HepG2 (cell line): ENCODE measurements around the gene CDC42EP5. TPM values are rescaled to one million over a fixed set of nuclear protein-coding genes. Genes with fewer than 3 reads are reported as not detected.

Experiments
- BRD4 ChIP-seq: sonication (generic); formaldehyde crosslinking; IDR thresholded peaks from 2 replicates; pipeline ENCODE4 v1.4.0; 2020; ENCODE audit warnings: missing genetic modification reagents
- FOSL1 ChIP-seq: sonication (generic); formaldehyde crosslinking; IDR thresholded peaks from 2 replicates; pipeline ENCODE4 v1.9.0; 2021; ENCODE audit warnings: missing genetic modification reagents, borderline replicate concordance
- HES4 ChIP-seq: sonication (generic); formaldehyde crosslinking; IDR thresholded peaks from 2 replicates; pipeline ENCODE4 v1.9.0; 2021; ENCODE audit warnings: mild to moderate bottlenecking, missing genetic modification reagents, borderline replicate concordance
- MEF2D ChIP-seq: sonication (generic); formaldehyde crosslinking; IDR thresholded peaks from 2 replicates; pipeline ENCODE4 v1.5.1; 2020; ENCODE audit warnings: mild to moderate bottlenecking, missing genetic modification reagents
- NKX3-1 ChIP-seq: sonication (generic); formaldehyde crosslinking; IDR thresholded peaks from 2 replicates; pipeline ENCODE4 v1.5.0; 2020; ENCODE audit warnings: missing genetic modification reagents
- NR2F6 ChIP-seq, 2 experiments: IDR thresholded peaks; 2 replicates each; pipeline ENCODE4 v1.6.1; 2016; ENCODE audit warnings: antibody characterized with exemption in 1 of 2, mild to moderate bottlenecking in 1 of 2
- PRPF4 ChIP-seq: fragments of 200-400 bp; formaldehyde crosslinking; IDR thresholded peaks from 2 replicates; pipeline ENCODE4 v1.6.1; 2016; ENCODE audit warnings: low read length, low read depth; ENCODE audit not compliant: poor library complexity, severe bottlenecking
- SAFB2 ChIP-seq: sonication (generic); formaldehyde crosslinking; IDR thresholded peaks from 2 replicates; pipeline ENCODE4 v1.5.1; 2020; ENCODE audit warnings: missing genetic modification reagents, low read depth, mild to moderate bottlenecking, borderline replicate concordance
- SMAD3 ChIP-seq: sonication (generic); formaldehyde crosslinking; IDR thresholded peaks from 2 replicates; pipeline ENCODE4 v1.4.0; 2020; ENCODE audit warnings: missing genetic modification reagents
- ZNF10 ChIP-seq: sonication (generic); formaldehyde crosslinking; IDR thresholded peaks from 2 replicates; pipeline ENCODE4 v1.4.0; 2020; ENCODE audit warnings: mild to moderate bottlenecking, low read depth, missing genetic modification reagents, borderline replicate concordance
- ZNF225 ChIP-seq: sonication (generic); formaldehyde crosslinking; IDR thresholded peaks from 2 replicates; pipeline ENCODE4 v1.4.0; 2020; ENCODE audit warnings: mild to moderate bottlenecking, missing genetic modification reagents
- ZNF780A ChIP-seq: sonication (generic); formaldehyde crosslinking; IDR thresholded peaks from 2 replicates; pipeline ENCODE4 v1.8.0; 2022; ENCODE audit warnings: mild to moderate bottlenecking, missing genetic modification reagents, moderate library complexity
- ZNF788 ChIP-seq: sonication (generic); formaldehyde crosslinking; IDR thresholded peaks from 2 replicates; pipeline ENCODE4 v1.5.0; 2020; ENCODE audit warnings: mild to moderate bottlenecking, missing genetic modification reagents, borderline replicate concordance
- ZNF816 ChIP-seq: sonication (generic); formaldehyde crosslinking; IDR thresholded peaks from 2 replicates; pipeline ENCODE4 v1.8.0; 2022; ENCODE audit warnings: missing genetic modification reagents, mild to moderate bottlenecking, borderline replicate concordance
- polyA plus RNA-seq, 8 experiments: library from polyadenylated mRNA; depleted of rRNA in 3 of 8; stranded (reverse) in 7 of 8; unstranded in 1 of 8; fragments of >200 nt; fragmentation: Illumina TruSeq in 4 of 8; extraction: Trizol in 4 of 8; gene quantifications; 2 replicates each; pipeline versions ENCODE4 v1.2.1 to v1.2.3, GENCODE V29; 2011 to 2016; ENCODE audit warnings: low read depth in 4 of 8, missing spikeins in 1 of 8, mixed read lengths in 1 of 8; ENCODE audit not compliant: insufficient read depth in 1 of 8
- total RNA-seq, 5 experiments: library from RNA; depleted of rRNA; stranded (reverse); fragments of >200 nt; fragmentation: Illumina TruSeq; extraction: Trizol; gene quantifications; 2 replicates each; pipeline ENCODE4 v1.2.3, GENCODE V29; 2016; ENCODE audit warnings: low read depth in 1 of 5
- TF ChIP-seq, protein P1 (sequence below): sonication (generic); formaldehyde crosslinking; IDR thresholded peaks from 2 replicates; pipeline ENCODE4 v1.4.0; 2020; ENCODE audit warnings: missing genetic modification reagents
- TF ChIP-seq, protein P2 (sequence below): sonication (generic); formaldehyde crosslinking; IDR thresholded peaks from 2 replicates; pipeline ENCODE4 v1.4.0; 2020; ENCODE audit warnings: mild to moderate bottlenecking, missing genetic modification reagents
- TF ChIP-seq, protein P3 (sequence below): IDR thresholded peaks from 2 replicates; pipeline ENCODE4 v1.6.1; 2016; ENCODE audit warnings: mild to moderate bottlenecking, missing biosample characterization, missing genetic modification reagents
- TF ChIP-seq, protein P4 (sequence below): sonication (generic); formaldehyde crosslinking; conservative IDR thresholded peaks from 2 replicates; pipeline ENCODE4 v1.4.0; 2020; ENCODE audit warnings: missing genetic modification reagents
- TF ChIP-seq, protein P5 (sequence below): sonication (generic); formaldehyde crosslinking; IDR thresholded peaks from 2 replicates; pipeline ENCODE4 v1.4.0; 2020; ENCODE audit warnings: missing genetic modification reagents
- TF ChIP-seq, protein P6 (sequence below): sonication (generic); formaldehyde crosslinking; IDR thresholded peaks from 2 replicates; pipeline ENCODE4 v1.4.0; 2020; ENCODE audit warnings: low read depth, mild to moderate bottlenecking, missing genetic modification reagents
- TF ChIP-seq, protein P7 (sequence below): IDR thresholded peaks from 2 replicates; pipeline ENCODE4 v1.6.1; 2016; ENCODE audit warnings: control low read depth

The CDC42EP5 gene
- total and polyA plus RNA-seq, 2 of the 13 experiments (the other 11 are each of a cell fraction or from before 2014, with no cell fraction given): 0.41 to 1.6 TPM

DNA sequence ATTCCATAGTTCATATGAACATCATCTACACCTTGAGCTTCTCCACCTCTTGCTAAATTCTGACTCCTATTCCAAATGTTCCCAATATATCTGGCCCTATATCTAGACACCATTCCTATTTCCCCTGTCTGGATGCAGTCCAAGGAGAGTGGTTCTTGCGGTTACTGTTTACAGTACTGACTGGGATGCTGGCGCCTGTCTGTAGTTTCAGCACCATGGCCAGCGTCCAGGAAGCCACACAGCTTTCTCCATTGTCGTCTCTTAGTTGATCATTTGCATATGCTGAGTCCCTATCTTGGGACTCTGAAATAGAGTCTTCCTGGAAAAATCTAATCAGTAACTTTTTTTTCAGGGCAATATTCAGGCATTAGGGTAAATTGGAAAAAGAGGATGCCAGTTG lies 44.4 kb upstream of the CDC42EP5 start (continued):
- TF ChIP-seq, protein P1, sequence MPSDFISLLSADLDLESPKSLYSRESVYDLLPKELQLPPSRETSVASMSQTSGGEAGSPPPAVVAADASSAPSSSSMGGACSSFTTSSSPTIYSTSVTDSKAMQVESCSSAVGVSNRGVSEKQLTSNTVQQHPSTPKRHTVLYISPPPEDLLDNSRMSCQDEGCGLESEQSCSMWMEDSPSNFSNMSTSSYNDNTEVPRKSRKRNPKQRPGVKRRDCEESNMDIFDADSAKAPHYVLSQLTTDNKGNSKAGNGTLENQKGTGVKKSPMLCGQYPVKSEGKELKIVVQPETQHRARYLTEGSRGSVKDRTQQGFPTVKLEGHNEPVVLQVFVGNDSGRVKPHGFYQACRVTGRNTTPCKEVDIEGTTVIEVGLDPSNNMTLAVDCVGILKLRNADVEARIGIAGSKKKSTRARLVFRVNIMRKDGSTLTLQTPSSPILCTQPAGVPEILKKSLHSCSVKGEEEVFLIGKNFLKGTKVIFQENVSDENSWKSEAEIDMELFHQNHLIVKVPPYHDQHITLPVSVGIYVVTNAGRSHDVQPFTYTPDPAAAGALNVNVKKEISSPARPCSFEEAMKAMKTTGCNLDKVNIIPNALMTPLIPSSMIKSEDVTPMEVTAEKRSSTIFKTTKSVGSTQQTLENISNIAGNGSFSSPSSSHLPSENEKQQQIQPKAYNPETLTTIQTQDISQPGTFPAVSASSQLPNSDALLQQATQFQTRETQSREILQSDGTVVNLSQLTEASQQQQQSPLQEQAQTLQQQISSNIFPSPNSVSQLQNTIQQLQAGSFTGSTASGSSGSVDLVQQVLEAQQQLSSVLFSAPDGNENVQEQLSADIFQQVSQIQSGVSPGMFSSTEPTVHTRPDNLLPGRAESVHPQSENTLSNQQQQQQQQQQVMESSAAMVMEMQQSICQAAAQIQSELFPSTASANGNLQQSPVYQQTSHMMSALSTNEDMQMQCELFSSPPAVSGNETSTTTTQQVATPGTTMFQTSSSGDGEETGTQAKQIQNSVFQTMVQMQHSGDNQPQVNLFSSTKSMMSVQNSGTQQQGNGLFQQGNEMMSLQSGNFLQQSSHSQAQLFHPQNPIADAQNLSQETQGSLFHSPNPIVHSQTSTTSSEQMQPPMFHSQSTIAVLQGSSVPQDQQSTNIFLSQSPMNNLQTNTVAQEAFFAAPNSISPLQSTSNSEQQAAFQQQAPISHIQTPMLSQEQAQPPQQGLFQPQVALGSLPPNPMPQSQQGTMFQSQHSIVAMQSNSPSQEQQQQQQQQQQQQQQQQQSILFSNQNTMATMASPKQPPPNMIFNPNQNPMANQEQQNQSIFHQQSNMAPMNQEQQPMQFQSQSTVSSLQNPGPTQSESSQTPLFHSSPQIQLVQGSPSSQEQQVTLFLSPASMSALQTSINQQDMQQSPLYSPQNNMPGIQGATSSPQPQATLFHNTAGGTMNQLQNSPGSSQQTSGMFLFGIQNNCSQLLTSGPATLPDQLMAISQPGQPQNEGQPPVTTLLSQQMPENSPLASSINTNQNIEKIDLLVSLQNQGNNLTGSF (CRISPR knock-in tag): no peak
- TF ChIP-seq, protein P2, sequence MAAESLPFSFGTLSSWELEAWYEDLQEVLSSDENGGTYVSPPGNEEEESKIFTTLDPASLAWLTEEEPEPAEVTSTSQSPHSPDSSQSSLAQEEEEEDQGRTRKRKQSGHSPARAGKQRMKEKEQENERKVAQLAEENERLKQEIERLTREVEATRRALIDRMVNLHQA: no peak
- TF ChIP-seq SMAD3 (CRISPR knock-in tag) (peak; percentile 84; the same call in 1 of the 2 replicates), HES4 (CRISPR knock-in tag) (no peak), ZNF816 (no peak), MEF2D (CRISPR knock-in tag) (0 out of 2 replicates have a peak, but pooled peaks have one; percentile 34), NR2F6 (IDR thresholded peaks at IDR 0.05) (no peak), NR2F6 (CRISPR knock-in tag; IDR thresholded peaks at IDR 0.05) (no peak), ZNF225 (CRISPR knock-in tag) (no peak), ZNF780A (CRISPR knock-in tag) (no peak), ZNF788 (no peak), FOSL1 (no peak), ZNF10 (CRISPR knock-in tag) (no peak), SAFB2 (no peak), BRD4 (CRISPR knock-in tag) (no peak), PRPF4 (no peak), NKX3-1 (CRISPR knock-in tag) (peak; percentile 94)
- TF ChIP-seq, protein P3, sequence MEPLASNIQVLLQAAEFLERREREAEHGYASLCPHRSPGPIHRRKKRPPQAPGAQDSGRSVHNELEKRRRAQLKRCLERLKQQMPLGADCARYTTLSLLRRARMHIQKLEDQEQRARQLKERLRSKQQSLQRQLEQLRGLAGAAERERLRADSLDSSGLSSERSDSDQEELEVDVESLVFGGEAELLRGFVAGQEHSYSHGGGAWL: peak; percentile 68; the same call in 1 of the 2 replicates
- TF ChIP-seq, protein P4, sequence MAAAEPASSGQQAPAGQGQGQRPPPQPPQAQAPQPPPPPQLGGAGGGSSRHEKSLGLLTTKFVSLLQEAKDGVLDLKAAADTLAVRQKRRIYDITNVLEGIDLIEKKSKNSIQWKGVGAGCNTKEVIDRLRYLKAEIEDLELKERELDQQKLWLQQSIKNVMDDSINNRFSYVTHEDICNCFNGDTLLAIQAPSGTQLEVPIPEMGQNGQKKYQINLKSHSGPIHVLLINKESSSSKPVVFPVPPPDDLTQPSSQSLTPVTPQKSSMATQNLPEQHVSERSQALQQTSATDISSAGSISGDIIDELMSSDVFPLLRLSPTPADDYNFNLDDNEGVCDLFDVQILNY: no peak
- TF ChIP-seq, protein P5, sequence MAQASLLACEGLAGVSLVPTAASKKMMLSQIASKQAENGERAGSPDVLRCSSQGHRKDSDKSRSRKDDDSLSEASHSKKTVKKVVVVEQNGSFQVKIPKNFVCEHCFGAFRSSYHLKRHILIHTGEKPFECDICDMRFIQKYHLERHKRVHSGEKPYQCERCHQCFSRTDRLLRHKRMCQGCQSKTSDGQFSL: no peak
- TF ChIP-seq, protein P6, sequence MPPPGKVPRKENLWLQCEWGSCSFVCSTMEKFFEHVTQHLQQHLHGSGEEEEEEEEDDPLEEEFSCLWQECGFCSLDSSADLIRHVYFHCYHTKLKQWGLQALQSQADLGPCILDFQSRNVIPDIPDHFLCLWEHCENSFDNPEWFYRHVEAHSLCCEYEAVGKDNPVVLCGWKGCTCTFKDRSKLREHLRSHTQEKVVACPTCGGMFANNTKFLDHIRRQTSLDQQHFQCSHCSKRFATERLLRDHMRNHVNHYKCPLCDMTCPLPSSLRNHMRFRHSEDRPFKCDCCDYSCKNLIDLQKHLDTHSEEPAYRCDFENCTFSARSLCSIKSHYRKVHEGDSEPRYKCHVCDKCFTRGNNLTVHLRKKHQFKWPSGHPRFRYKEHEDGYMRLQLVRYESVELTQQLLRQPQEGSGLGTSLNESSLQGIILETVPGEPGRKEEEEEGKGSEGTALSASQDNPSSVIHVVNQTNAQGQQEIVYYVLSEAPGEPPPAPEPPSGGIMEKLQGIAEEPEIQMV: no peak
- TF ChIP-seq, protein P7, sequence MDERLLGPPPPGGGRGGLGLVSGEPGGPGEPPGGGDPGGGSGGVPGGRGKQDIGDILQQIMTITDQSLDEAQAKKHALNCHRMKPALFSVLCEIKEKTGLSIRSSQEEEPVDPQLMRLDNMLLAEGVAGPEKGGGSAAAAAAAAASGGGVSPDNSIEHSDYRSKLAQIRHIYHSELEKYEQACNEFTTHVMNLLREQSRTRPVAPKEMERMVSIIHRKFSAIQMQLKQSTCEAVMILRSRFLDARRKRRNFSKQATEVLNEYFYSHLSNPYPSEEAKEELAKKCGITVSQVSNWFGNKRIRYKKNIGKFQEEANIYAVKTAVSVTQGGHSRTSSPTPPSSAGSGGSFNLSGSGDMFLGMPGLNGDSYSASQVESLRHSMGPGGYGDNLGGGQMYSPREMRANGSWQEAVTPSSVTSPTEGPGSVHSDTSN (CRISPR knock-in tag): no peak
